H1 (cell line): ENCODE measurements around the gene VIPR2. TPM values are rescaled to one million over a fixed set of nuclear protein-coding genes. Genes with fewer than 3 reads are reported as not detected.
A peak's percentile ranks its signal among the peaks of the same experiment; 100 is the strongest.

Experiments used
- CTCF ChIA-PET: fragments of 300-600 bp; sonication (Branson Sonifier 250); formaldehyde crosslinking; loops from one replicate; lab custom pipeline; 2021; ENCODE audit not compliant: partially characterized antibody; lab: Charles Lee
- POLR2A ChIA-PET: fragments of 300-600 bp; sonication (Branson Sonifier 250); formaldehyde crosslinking; loops from one replicate; lab custom pipeline; 2021; ENCODE audit warnings: inconsistent platforms; ENCODE audit not compliant: partially characterized antibody; lab: Charles Lee
- DNase-seq, 2 experiments: peaks; one replicate each; pipeline versions ENCODE4 v3.0.0 to v3.0.0-alpha.2; 2010 to 2022; ENCODE audit warnings: low spot score in 2 of 2, low read depth in 1 of 2, mixed read lengths in 1 of 2
- FAIRE-seq: peaks from 2 replicates; lab custom pipeline; 2011; peaks lifted over from hg19 to GRCh38; lab: Jason Lieb, UNC
- H2AFZ ChIP-seq: 2 replicates; pipeline ENCODE4 v1.8.1; 2012; ENCODE audit warnings: low read length, inconsistent platforms
- H2AK5ac ChIP-seq: 2 replicates; pipeline ENCODE4 v1.6.1; 2013; ENCODE audit warnings: low read depth, low read length
- H2BK120ac ChIP-seq: replicated peaks from 2 replicates; pipeline ENCODE3; 2013; ENCODE audit warnings: low read depth, low read length, inconsistent platforms
- H2BK12ac ChIP-seq: 2 replicates; pipeline ENCODE4 v1.6.1; 2013; ENCODE audit warnings: low read depth, low read length
- H2BK15ac ChIP-seq: 2 replicates; pipeline ENCODE4 v1.6.1; 2013; ENCODE audit warnings: low read length
- H2BK20ac ChIP-seq: 2 replicates; pipeline ENCODE4 v1.6.1; 2013; ENCODE audit warnings: low read length
- H2BK5ac ChIP-seq: 2 replicates; pipeline ENCODE4 v1.6.1; 2013; ENCODE audit warnings: low read depth, low read length
- H3K14ac ChIP-seq: 2 replicates; pipeline ENCODE4 v1.6.1; 2013; ENCODE audit warnings: inconsistent platforms; ENCODE audit not compliant: insufficient read length
- H3K18ac ChIP-seq: 2 replicates; pipeline ENCODE4 v1.6.1; 2013; ENCODE audit warnings: low read length; ENCODE audit errors: extremely low read depth
- H3K23ac ChIP-seq: 2 replicates; pipeline ENCODE4 v1.6.1; 2013; ENCODE audit warnings: inconsistent platforms; ENCODE audit not compliant: insufficient read length
- H3K23me2 ChIP-seq: 2 replicates; pipeline ENCODE4 v1.6.1; 2013; ENCODE audit warnings: low read depth, low read length
- H3K27ac ChIP-seq: 2 replicates; pipeline ENCODE4 v1.6.1; 2011; ENCODE audit warnings: low read depth, low read length, inconsistent platforms
- H3K27me3 ChIP-seq, 4 experiments: replicated peaks in 1 of 4; 1 replicate in 1 of 4; 2 replicates in 3 of 4; pipeline versions ENCODE4 v1.6.1 to v1.8.1; 2011 to 2013; ENCODE audit warnings: low read length in 3 of 4, mild to moderate bottlenecking in 3 of 4, inconsistent platforms in 2 of 4, mixed read lengths in 2 of 4, moderate library complexity in 1 of 4; ENCODE audit not compliant: control insufficient read depth in 3 of 4, insufficient read depth in 3 of 4; ENCODE audit errors: extremely low read depth in 1 of 4
- H3K36me3 ChIP-seq, 4 experiments: 2 replicates each; pipeline versions ENCODE4 v1.6.1 to v1.8.1; 2011 to 2013; ENCODE audit warnings: mild to moderate bottlenecking in 4 of 4, low read length in 3 of 4, moderate library complexity in 2 of 4, control low read depth in 1 of 4, inconsistent platforms in 1 of 4; ENCODE audit not compliant: insufficient read depth in 4 of 4, control insufficient read depth in 2 of 4
- H3K4ac ChIP-seq: replicated peaks from 2 replicates; pipeline ENCODE3; 2013; ENCODE audit warnings: low read length, low read depth, mixed read lengths, inconsistent platforms; ENCODE audit not compliant: insufficient read length
- H3K4me1 ChIP-seq, 4 experiments: replicated peaks in 1 of 4; 1 replicate in 1 of 4; 2 replicates in 3 of 4; pipeline versions ENCODE4 v1.6.1 to v1.8.1; 2011 to 2013; ENCODE audit warnings: low read length in 3 of 4, inconsistent platforms in 2 of 4, mixed read lengths in 1 of 4; ENCODE audit not compliant: insufficient read depth in 4 of 4, control insufficient read depth in 3 of 4
- H3K4me2 ChIP-seq, 2 experiments: 2 replicates each; pipeline versions ENCODE4 v1.6.1 to v1.8.1; 2011 to 2013; ENCODE audit warnings: low read depth in 2 of 2, low read length in 2 of 2, control low read depth in 1 of 2, inconsistent platforms in 1 of 2, mild to moderate bottlenecking in 1 of 2; ENCODE audit not compliant: insufficient read depth in 1 of 2
- H3K4me3 ChIP-seq, 4 experiments: fragments of 200-600, 300-600 bp in 1 of 4; sonication (generic), shearing (Covaris generic), sonication (Bioruptor Twin) in 1 of 4; 2 replicates each; pipeline versions ENCODE4 v1.5.1 to v1.8.1; 2011 to 2016; ENCODE audit warnings: low read length in 4 of 4, low read depth in 3 of 4, control low read depth in 2 of 4, inconsistent platforms in 2 of 4, mild to moderate bottlenecking in 2 of 4, mixed read lengths in 1 of 4, moderate library complexity in 1 of 4; ENCODE audit not compliant: insufficient read depth in 2 of 4; ENCODE audit errors: extremely low read depth in 1 of 4
- H3K56ac ChIP-seq: replicated peaks from 2 replicates; pipeline ENCODE3; 2013; ENCODE audit warnings: low read depth, mild to moderate bottlenecking, mixed read lengths, low read length, inconsistent platforms; ENCODE audit not compliant: insufficient read length
- H3K79me1 ChIP-seq: 2 replicates; pipeline ENCODE4 v1.6.1; 2013; ENCODE audit warnings: low read depth, low read length, control low read depth
- H3K79me2 ChIP-seq, 2 experiments: 2 replicates each; pipeline versions ENCODE4 v1.6.1 to v1.8.1; 2012 to 2013; ENCODE audit warnings: low read length in 2 of 2, mild to moderate bottlenecking in 2 of 2, inconsistent platforms in 1 of 2; ENCODE audit not compliant: insufficient read depth in 2 of 2, control insufficient read depth in 1 of 2
- H3K9ac ChIP-seq, 4 experiments: replicated peaks in 1 of 4; 1 replicate in 1 of 4; 2 replicates in 3 of 4; pipeline versions ENCODE4 v1.6.1 to v1.8.1; 2011 to 2013; ENCODE audit warnings: low read depth in 3 of 4, low read length in 3 of 4, control low read depth in 2 of 4, mild to moderate bottlenecking in 2 of 4, moderate library complexity in 2 of 4, inconsistent platforms in 1 of 4; ENCODE audit errors: extremely low read depth in 1 of 4
- H3K9me3 ChIP-seq, 2 experiments: 2 replicates each; pipeline versions ENCODE4 v1.6.1 to v1.8.1; 2012 to 2013; ENCODE audit warnings: mild to moderate bottlenecking in 2 of 2, moderate library complexity in 2 of 2, control low read depth in 1 of 2, inconsistent platforms in 1 of 2, low read depth in 1 of 2, low read length in 1 of 2, mixed read lengths in 1 of 2; ENCODE audit not compliant: insufficient read depth in 2 of 2
- H4K20me1 ChIP-seq, 2 experiments: replicated peaks in 1 of 2; 2 replicates each; pipeline versions ENCODE3 to v1.8.1; 2011 to 2013; ENCODE audit warnings: inconsistent platforms in 2 of 2, low read length in 2 of 2, mild to moderate bottlenecking in 1 of 2; ENCODE audit not compliant: insufficient read depth in 2 of 2, control insufficient read depth in 1 of 2
- H4K5ac ChIP-seq: 2 replicates; pipeline ENCODE4 v1.6.1; 2013; ENCODE audit warnings: low read length, low read depth, mixed read lengths, inconsistent platforms; ENCODE audit not compliant: insufficient read length
- H4K8ac ChIP-seq: 2 replicates; pipeline ENCODE4 v1.8.0; 2013; ENCODE audit warnings: mild to moderate bottlenecking, moderate library complexity, low read length, inconsistent platforms; ENCODE audit not compliant: insufficient read depth; ENCODE audit errors: extremely low read depth
- H4K91ac ChIP-seq: replicated peaks from 2 replicates; pipeline ENCODE3; 2013; ENCODE audit warnings: low read length, mixed read lengths, inconsistent platforms; ENCODE audit not compliant: insufficient read length
- BACH1 ChIP-seq: IDR thresholded peaks from 2 replicates; pipeline ENCODE4 v1.6.1; 2012; ENCODE audit warnings: low read length, improper control_type of control experiment
- HDAC6 ChIP-seq: IDR thresholded peaks from one replicate; pipeline ENCODE4 v1.7.1; 2012; ENCODE audit warnings: low read depth, mild to moderate bottlenecking, inconsistent platforms, low read length, moderate library complexity
- JUN ChIP-seq: IDR thresholded peaks from 2 replicates; pipeline ENCODE4 v1.6.1; 2011; ENCODE audit warnings: low read depth, mild to moderate bottlenecking, improper control_type of control experiment, low read length
- NRF1 ChIP-seq: IDR thresholded peaks from 2 replicates; pipeline ENCODE4 v1.6.1; 2011; ENCODE audit warnings: mild to moderate bottlenecking, low read depth, low read length, improper control_type of control experiment
- RNF2 ChIP-seq: fragments of 200-900, 300-1000 bp; sonication (generic); IDR thresholded peaks from 2 replicates; pipeline ENCODE4 v1.7.1; 2016; ENCODE audit warnings: borderline replicate concordance, low read depth, mild to moderate bottlenecking, antibody characterized with exemption, low read length; ENCODE audit not compliant: poor library complexity, severe bottlenecking; ENCODE audit errors: missing control alignments
- SAP30 ChIP-seq: fragments of 300-600 bp; sonication (generic); IDR thresholded peaks from 2 replicates; pipeline ENCODE4 v1.7.1; 2012; ENCODE audit warnings: low read length, moderate library complexity, mild to moderate bottlenecking, inconsistent platforms; ENCODE audit not compliant: insufficient read depth, insufficient replicate concordance
- SUZ12 ChIP-seq: fragments of 200-600 bp; sonication (generic); IDR thresholded peaks from 2 replicates; pipeline ENCODE4 v1.6.1; 2012; ENCODE audit warnings: mild to moderate bottlenecking, inconsistent platforms, low read length, moderate library complexity, mixed read lengths
- TCF12 ChIP-seq: IDR thresholded peaks from 2 replicates; pipeline ENCODE4 v1.6.1; 2011; ENCODE audit warnings: low read depth, mild to moderate bottlenecking, low read length
- TEAD4 ChIP-seq: IDR thresholded peaks from 2 replicates; pipeline ENCODE4 v1.6.1; 2012; ENCODE audit warnings: low read depth, low read length, inconsistent platforms, mixed read lengths
- ZNF274 ChIP-seq: IDR thresholded peaks from 2 replicates; pipeline ENCODE4 v1.7.0; 2012; ENCODE audit warnings: low read length, borderline replicate concordance; ENCODE audit errors: extremely low read depth
- WGBS, 2 experiments: shearing (Covaris generic) in 1 of 2; methylation state at CpG; one replicate each; pipeline versions ENCODE4 v1.1.6 to v1.1.7; 2013 to 2015; ENCODE audit warnings: low lambda C conversion rate in 2 of 2, mixed read lengths in 2 of 2, inconsistent platforms in 1 of 2, low coverage in 1 of 2, missing lambda C conversion rate in 1 of 2; ENCODE audit not compliant: insufficient replicate concordance in 2 of 2, insufficient coverage in 1 of 2, insufficient read length in 1 of 2; ENCODE audit errors: extremely low coverage in 1 of 2, missing lambda C conversion rate in 1 of 2; 5-methylcytosine and 5-hydroxymethylcytosine counted together
- polyA plus RNA-seq, 7 experiments: library from polyadenylated mRNA; depleted of rRNA in 3 of 7; stranded (reverse) in 5 of 7; unstranded in 2 of 7; fragments of >200 nt in 5 of 7; fragments of 200-250 nt in 2 of 7; gene quantifications; 1 replicate in 5 of 7; 2 replicates in 1 of 7; 4 replicates in 1 of 7; pipeline versions ENCODE4 v1.2.1 to v1.2.3, GENCODE V29; 2011 to 2013; ENCODE audit warnings: missing spikeins in 2 of 7, mixed read lengths in 2 of 7
- total RNA-seq: library from RNA; stranded (reverse); fragmentation: NEBNext Ultra II Directional; extraction: Animal tissue kit (Norgen Biotek cat#: 25700); gene quantifications from 2 replicates; pipeline ENCODE4 v1.2.1, GENCODE V29; 2021

VIPR2 gene
- total and polyA plus RNA-seq, 2 of the 8 experiments (the other 6 are each of a cell fraction or from before 2014, with no cell fraction given), result 2.4 to 6.3 TPM

GRCh38 chr7:159093351-159093971 lies 51.2 kb downstream of the VIPR2 start:
- TF ChIP-seq BACH1 (no peak), SAP30 (no peak), SUZ12 (no peak), HDAC6 (no peak), TCF12 (no peak), TEAD4 (no peak), ZNF274 (no peak), JUN (no peak), NRF1 (no peak), RNF2 (no peak)
- TF ChIP-seq, all 59 proteins: peak for 0
- no peaks in the 10 kb centered on the region for H3K23me2 ChIP-seq
- no peaks in the 10 kb centered on the region for H3K79me2 ChIP-seq
- no peaks in the 10 kb centered on the region for H3K9me3 ChIP-seq
- ChIA-PET POLR2A (no interaction called here), CTCF (interaction anchor here (1.4 kb wide), 1 partner anchor 23 kb away, joined by 3 read pairs; no protein-coding TSS in a partner anchor)
- no peak overlapping the region for H3K23ac ChIP-seq
- H2AK5ac ChIP-seq, result no peak overlapping the region
- H3K4ac ChIP-seq, result no peak overlapping the region
- DNase-seq, result peak in 1 of 2 experiments; percentile 38
- H3K27ac ChIP-seq, result no peak overlapping the region
- H4K91ac ChIP-seq, result no peak overlapping the region
- H3K9ac ChIP-seq, result no peak overlapping the region
- no peak overlapping the region for H2BK120ac ChIP-seq
- no peak overlapping the region for H2BK15ac ChIP-seq
- no peaks in the 10 kb centered on the region for H3K27me3 ChIP-seq
- H3K4me2 ChIP-seq, result no peak overlapping the region
- H2BK20ac ChIP-seq, result no peak overlapping the region
- 94% methylated on average over 20 of the region's 31 CpGs; no CpG with 5 or more reads in 1 of the 2 experiments for WGBS, 2 experiments
- no peaks in the 10 kb centered on the region for H3K36me3 ChIP-seq
- H3K79me1 ChIP-seq, result no peaks in the 10 kb centered on the region
- no peak overlapping the region for H2BK5ac ChIP-seq
- H3K4me3 ChIP-seq, result no peak overlapping the region
- H3K18ac ChIP-seq, result no peak overlapping the region
- no peak overlapping the region for H3K56ac ChIP-seq
- no peak overlapping the region for H2BK12ac ChIP-seq
- no peak for FAIRE-seq
- no peaks in the 10 kb centered on the region for H3K4me1 ChIP-seq
- no peak overlapping the region for H2AFZ ChIP-seq
- no peaks in the 10 kb centered on the region for H4K20me1 ChIP-seq
- H4K8ac ChIP-seq, result no peak overlapping the region
- H3K14ac ChIP-seq, result no peak overlapping the region
- H4K5ac ChIP-seq, result no peak overlapping the region
